Left lobe of liver (tissue), 2 donors: ENCODE data around the gene NUMA1. TPM values are rescaled to one million over a fixed set of nuclear protein-coding genes. Genes with fewer than 3 reads are reported as not detected.
A peak's percentile ranks its signal among the peaks of the same experiment; 100 is the strongest.

Source experiments
- ATAC-seq: fragments of 200-7000 bp; cut with Tn5 transposase; one replicate; pipeline ENCODE4 v1.9.1; 2020; ENCODE audit warnings: mild to moderate bottlenecking, moderate library complexity
- DNase-seq: peaks from one replicate; pipeline ENCODE4 v3.0.0-alpha.2; 2020; ENCODE audit warnings: low spot score
- total RNA-seq: library from RNA; stranded (reverse); gene quantifications from one replicate; pipeline ENCODE4 v1.2.1, GENCODE V29; 2021
- donor health status: DM: no; HTN: no; CAD: no; lungs with moderate emphysema.
- donor health status: DM: no; HTN: yes; CAD: no.

The NUMA1 gene
- total RNA-seq, 1 donor from 2014 or later, result 59.0 TPM

GRCh38 chr11:72066855-72067254 lies 13.5 kb downstream of the NUMA1 start:
- DNase-seq, result no peak
- ATAC-seq, result no peak

- ATAC-seq (no peak), DNase-seq (no peak)
Measured at GRCh38 chr11:72061739-72062396, 18.5 kb downstream of the NUMA1 start.

GRCh38 chr11:72058416-72059034 lies 21.8 kb downstream of the NUMA1 start:
- no peak for DNase-seq
- ATAC-seq, result no peak

GRCh38 chr11:72048766-72049460 lies 31.4 kb downstream of the NUMA1 start:
- peak; percentile 56 for ATAC-seq
- DNase-seq, result no peak

- DNase-seq (no peak), ATAC-seq (no peak)
Measured at GRCh38 chr11:72045849-72046248, 34.5 kb downstream of the NUMA1 start.

GRCh38 chr11:72042064-72042745 lies 38.1 kb downstream of the NUMA1 start:
- ATAC-seq (no peak), DNase-seq (no peak)

GRCh38 chr11:72041364-72042063 lies 38.8 kb downstream of the NUMA1 start:
- peak; percentile 79 for DNase-seq
- peak; percentile 77 for ATAC-seq

GRCh38 chr11:72040491-72041363 lies 39.6 kb downstream of the NUMA1 start:
- peak; percentile 76 for ATAC-seq

GRCh38 chr11:72039856-72040401 lies 40.4 kb downstream of the NUMA1 start:
- ATAC-seq (no peak), DNase-seq (no peak)

More at GRCh38 chr11:72040491-72041363, 39.6 kb downstream of the NUMA1 start:
- DNase-seq, result peak; percentile 92

GRCh38 chr11:72039031-72039855 lies 41.1 kb downstream of the NUMA1 start:
- no peak for ATAC-seq
- DNase-seq, result no peak

GRCh38 chr11:72038491-72038890 lies 41.9 kb downstream of the NUMA1 start:
- no peak for DNase-seq
- ATAC-seq, result peak; percentile 8

GRCh38 chr11:72037554-72038311 lies 42.6 kb downstream of the NUMA1 start:
- no peak for ATAC-seq
- DNase-seq, result no peak

- DNase-seq, result no peak
- ATAC-seq, result no peak
Measured at GRCh38 chr11:72036687-72037086, 43.7 kb downstream of the NUMA1 start.

GRCh38 chr11:72030472-72031045 lies 49.8 kb downstream of the NUMA1 start:
- DNase-seq, result no peak
- peak; percentile 87 for ATAC-seq

GRCh38 chr11:72026090-72026489 lies 54.3 kb downstream of the NUMA1 start:
- no peak for DNase-seq
- ATAC-seq, result no peak

GRCh38 chr11:72024069-72024754 lies 56.1 kb downstream of the NUMA1 start:
- DNase-seq, result no peak
- ATAC-seq, result no peak

- DNase-seq (no peak), ATAC-seq (no peak)
Measured at GRCh38 chr11:72023335-72023734, 57.0 kb downstream of the NUMA1 start.
